BJ (cell line): ENCODE measurements around the gene MAP2. TPM values are rescaled to one million over a fixed set of nuclear protein-coding genes. Genes with fewer than 3 reads are reported as not detected.

Experiments
- CTCF ChIA-PET: fragments of 350-600 bp; formaldehyde crosslinking; extraction: SDS; loops from one replicate; lab custom pipeline; 2021; ENCODE audit warnings: antibody characterized with exemption, inconsistent platforms; lab: Yijun Ruan, JAX
- POLR2A ChIA-PET: fragments of 300-600 bp; sonication (Branson Sonifier 250); formaldehyde crosslinking; extraction: SDS; loops from one replicate; lab custom pipeline; 2021; ENCODE audit warnings: antibody characterized with exemption; lab: Charles Lee
- DNase-seq: peaks from one replicate; pipeline ENCODE4 v3.0.0-alpha.2; 2011; ENCODE audit warnings: low read depth
- H3K27me3 ChIP-seq: 2 replicates; pipeline ENCODE4 v1.6.0; 2011; ENCODE audit warnings: low read length; ENCODE audit not compliant: control insufficient read depth, insufficient read depth
- H3K36me3 ChIP-seq: 2 replicates; pipeline ENCODE4 v1.5.1; 2011; ENCODE audit warnings: low read length; ENCODE audit not compliant: control insufficient read depth, insufficient read depth
- H3K4me3 ChIP-seq: 2 replicates; pipeline ENCODE4 v1.5.1; 2011; ENCODE audit warnings: low read depth, mild to moderate bottlenecking, control low read depth, low read length
- CTCF ChIP-seq: IDR thresholded peaks from 2 replicates; pipeline ENCODE4 v1.5.1; 2011; ENCODE audit warnings: low read depth, mild to moderate bottlenecking, control low read depth, inconsistent platforms, low read length, moderate library complexity; ENCODE audit not compliant: insufficient read depth
- polyA plus RNA-seq: library from polyadenylated mRNA; depleted of rRNA; stranded (reverse); fragments of >200 nt; gene quantifications from 2 replicates; pipeline ENCODE4 v1.2.3, GENCODE V29; 2011

Gene MAP2
- polyA plus RNA-seq, 1 experiment, result 3.5 TPM

GRCh38 chr2:209610631-209611030, 186.8 kb downstream of the MAP2 start:
- CTCF ChIA-PET, result interaction anchor here (0.6 kb wide), 1 partner anchor 87 kb away, joined by 3 read pairs; no protein-coding TSS in a partner anchor

GRCh38 chr2:209613649-209614305, 189.9 kb downstream of the MAP2 start:
- POLR2A ChIA-PET, result no interaction called here
- TF ChIP-seq CTCF, result no peak
- CTCF ChIA-PET, result interaction anchor here (1.4 kb wide), 1 partner anchor 11 kb away, joined by 3 read pairs; no protein-coding TSS in a partner anchor

More at GRCh38 chr2:209610631-209611030, 186.8 kb downstream of the MAP2 start:
- H3K27me3 ChIP-seq, result no peaks in the 10 kb centered on the region
- POLR2A ChIA-PET, result no interaction called here
- no peak for DNase-seq
- no peak overlapping the region for H3K4me3 ChIP-seq
- no peak for TF ChIP-seq CTCF
- no peaks in the 10 kb centered on the region for H3K36me3 ChIP-seq

GRCh38 chr2:209614690-209615369, 191.0 kb downstream of the MAP2 start:
- POLR2A ChIA-PET, result no interaction called here
- TF ChIP-seq CTCF, result no peak
- CTCF ChIA-PET, result interaction anchor here (0.9 kb wide), 1 partner anchor 37 kb away, joined by 3 read pairs; no protein-coding TSS in a partner anchor
- Histone ChIP-seq H3K36me3 (no peaks in the 10 kb centered on the region), H3K27me3 (no peaks in the 10 kb centered on the region), H3K4me3 (no peak overlapping the region)
- DNase-seq, result no peak

More at GRCh38 chr2:209613649-209614305, 189.9 kb downstream of the MAP2 start:
- no peak for DNase-seq
- Histone ChIP-seq H3K36me3 (no peaks in the 10 kb centered on the region), H3K27me3 (no peaks in the 10 kb centered on the region), H3K4me3 (no peak overlapping the region)

- no peak for TF ChIP-seq CTCF
- no peak overlapping the region for H3K4me3 ChIP-seq
- H3K36me3 ChIP-seq, result no peaks in the 10 kb centered on the region
- H3K27me3 ChIP-seq, result no peaks in the 10 kb centered on the region
- POLR2A ChIA-PET, result no interaction called here
- CTCF ChIA-PET, result interaction anchor here (0.6 to 1.3 kb wide), 2 partner anchors 17 to 33 kb away, joined by 3 read pairs; no protein-coding TSS in a partner anchor
- no peak for DNase-seq
Measured at GRCh38 chr2:209619782-209620181, 195.9 kb downstream of the MAP2 start.
